GM18520 (cell line): ENCODE data around the gene PTPRG.

Experiments used
- ATAC-seq: cut with Tn5 transposase; IDR thresholded peaks from one replicate; pipeline ENCODE4 v1.9.1; 2021; ENCODE audit not compliant: unreplicated experiment

PTPRG gene

DNA sequence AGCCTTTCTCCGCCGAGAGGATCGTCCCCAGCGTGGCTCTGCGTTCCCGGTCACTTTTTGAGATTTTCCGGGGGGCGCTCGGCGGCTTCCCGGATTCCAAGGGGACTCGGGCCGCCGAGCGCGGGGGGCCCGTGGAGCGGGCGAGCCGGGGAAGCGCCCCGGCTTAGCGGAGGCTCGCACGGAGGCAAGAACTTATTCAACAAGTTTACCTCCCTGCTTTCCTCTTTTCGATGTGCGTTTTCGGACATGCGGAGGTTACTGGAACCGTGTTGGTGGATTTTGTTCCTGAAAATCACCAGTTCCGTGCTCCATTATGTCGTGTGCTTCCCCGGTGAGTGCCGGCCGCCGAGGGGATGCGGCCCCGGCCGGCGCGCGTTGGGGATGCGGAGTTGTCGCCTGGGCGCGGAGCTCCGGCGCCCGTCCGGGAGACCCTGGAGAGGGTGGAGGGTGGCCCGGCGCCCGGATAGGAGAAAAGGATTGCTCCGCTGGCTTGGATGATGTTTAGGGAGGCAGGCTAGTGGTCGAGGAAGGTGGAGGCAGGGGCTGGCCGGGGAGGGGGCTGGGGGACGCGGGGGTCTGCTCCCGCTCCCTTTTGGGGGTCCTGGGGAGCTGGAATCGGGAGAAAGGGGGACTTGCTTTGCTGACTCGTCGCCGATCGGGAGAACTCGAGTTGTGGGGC is 810 bp downstream of the PTPRG start:
- no peak for ATAC-seq

DNA sequence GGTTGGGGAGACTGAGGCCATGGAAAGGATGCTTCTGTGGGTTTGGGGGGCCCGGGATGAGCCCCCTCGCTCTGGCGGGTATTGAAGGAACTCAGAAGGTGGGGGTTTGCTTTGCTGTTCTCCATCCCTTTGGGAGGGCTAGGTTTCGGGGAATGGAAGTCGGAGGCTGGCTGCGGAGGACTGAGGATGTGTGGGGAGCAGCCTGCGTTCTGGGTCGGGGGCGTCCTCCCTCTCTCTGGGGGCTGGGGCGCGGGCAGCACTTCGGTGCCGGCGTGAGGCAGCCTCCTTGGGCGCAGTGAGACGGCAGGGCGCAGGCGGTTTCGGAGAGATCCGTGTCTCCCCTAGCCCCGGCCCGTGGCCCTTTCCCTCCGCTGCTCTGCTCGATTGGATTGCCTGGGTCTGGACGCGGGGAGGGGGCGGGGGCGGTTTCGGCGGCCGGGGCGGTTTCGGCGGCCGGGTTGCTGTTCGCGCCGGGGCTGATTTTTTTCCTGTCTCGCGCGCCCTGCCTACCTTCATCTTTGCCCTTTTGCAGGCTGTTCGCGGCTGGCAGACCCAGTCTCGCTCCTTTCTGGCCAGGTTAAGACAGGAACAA is 1.4 kb downstream of the PTPRG start:
- ATAC-seq, result no peak

DNA sequence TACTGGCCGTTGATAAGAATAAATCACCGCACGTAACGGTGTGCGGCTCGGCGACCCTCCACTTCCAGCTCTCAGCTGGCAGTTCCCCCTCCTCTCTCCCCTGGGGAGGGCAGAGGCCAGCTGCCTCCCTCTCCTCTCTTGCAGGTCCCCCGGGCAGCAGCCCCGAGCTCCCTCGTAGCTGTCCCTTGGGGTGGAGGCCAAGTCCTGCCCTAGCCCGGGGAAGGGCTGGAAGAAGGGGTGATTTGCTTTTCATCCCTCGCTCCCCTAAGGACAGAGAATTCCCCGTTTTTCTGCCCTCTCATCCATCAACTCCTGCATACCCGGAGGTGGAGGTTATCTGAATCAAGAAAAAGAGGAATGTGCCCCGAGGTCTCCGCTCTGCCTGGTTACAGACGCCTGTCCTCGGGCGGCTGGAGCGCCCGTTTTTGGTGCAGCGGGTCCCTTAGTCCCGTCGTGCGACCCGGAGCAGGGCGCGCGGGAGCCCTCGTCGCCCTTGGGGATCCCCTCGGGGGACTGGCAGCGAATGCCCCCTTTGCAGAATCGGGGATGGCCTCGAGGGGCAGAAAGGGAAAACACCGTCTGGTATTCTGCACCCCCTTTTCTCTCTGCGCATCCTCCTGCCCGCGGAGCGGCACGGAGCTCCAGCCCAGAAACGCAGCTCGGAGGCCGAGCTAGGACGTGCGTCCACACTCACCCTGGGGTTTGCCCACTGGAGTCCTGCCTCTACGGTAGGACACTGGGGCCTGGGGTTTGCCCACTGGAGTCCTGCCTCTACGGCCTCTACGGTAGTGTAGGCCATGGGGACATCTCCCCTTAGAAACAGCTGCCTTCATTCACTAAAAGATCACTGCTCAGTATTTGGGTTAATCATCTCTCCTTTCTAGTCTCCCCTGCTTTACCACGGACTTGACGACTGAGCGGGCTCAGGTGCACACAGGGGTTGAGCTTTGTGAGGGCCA is 2.2 kb downstream of the PTPRG start:
- no peak for ATAC-seq

DNA sequence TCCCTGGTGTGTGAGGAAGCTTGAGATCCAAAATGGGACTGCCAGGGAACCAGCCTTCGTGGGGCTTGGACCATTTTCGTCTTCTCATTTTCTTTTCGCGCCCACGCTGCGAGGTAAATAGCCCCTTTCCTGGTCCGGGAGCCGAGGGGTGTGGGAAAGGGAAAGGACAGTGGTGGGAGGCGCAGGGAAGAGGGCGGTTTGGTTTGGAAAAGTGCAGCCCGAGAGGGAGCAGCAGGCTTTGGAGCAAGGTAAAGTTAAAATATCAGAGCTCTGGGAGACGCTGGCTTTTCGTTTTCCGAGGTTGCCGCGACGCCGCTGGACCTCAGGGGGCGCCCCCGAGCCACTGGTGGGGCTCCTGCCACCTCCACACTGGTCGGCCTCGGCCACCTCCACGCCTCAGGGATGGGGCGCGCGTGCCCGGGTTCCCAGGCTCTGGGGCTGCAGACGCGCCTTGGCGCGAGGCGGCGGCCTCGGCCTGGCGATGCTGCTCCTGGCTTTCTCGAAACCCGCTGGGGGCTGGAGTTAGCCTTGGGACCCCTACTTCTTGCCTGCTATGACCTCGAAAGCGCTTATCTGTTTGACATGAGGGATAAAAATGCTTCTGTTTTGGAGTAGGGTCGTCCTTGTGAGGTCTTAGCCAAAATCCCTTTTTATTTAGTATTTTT is 3.2 kb downstream of the PTPRG start:
- no peak for ATAC-seq

DNA sequence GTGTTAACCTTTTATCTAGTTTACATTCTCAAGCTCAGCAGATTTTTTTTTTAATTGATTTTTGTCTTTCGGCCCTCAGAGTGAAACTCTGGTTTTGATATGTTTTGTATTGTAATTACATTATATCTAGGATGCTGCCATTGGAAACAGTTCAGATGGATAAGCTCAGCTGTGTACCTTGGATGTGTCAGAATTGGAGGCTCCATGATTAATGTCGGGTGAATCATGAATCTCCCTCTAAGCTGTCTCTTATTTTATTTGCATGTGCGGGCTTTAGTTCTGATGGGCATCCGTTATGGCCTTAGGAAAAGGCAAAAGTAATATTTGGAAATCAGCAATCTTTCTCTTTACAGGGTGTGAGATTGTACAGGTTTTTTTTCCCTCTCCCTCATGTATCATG is 4.2 kb downstream of the PTPRG start:
- ATAC-seq, result no peak

DNA sequence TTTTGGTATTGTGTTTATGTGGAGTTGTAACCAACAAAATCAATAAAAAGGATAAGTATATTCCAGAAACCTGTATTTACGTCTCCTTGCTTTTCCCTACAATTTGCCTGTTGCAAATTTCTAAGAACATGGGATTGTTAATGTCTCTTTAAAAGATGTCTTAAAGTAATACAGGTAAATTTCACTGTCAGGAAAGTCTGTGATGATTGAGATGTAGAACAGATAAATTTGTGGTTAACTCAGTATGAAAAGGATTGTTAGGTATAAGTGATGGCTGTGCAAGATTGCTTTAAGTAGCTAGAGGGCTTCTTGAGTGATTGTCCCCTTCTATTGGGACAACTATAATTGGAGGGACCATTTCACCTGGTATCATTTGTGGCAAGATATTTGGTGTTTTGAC is 6.8 kb downstream of the PTPRG start:
- no peak for ATAC-seq

DNA sequence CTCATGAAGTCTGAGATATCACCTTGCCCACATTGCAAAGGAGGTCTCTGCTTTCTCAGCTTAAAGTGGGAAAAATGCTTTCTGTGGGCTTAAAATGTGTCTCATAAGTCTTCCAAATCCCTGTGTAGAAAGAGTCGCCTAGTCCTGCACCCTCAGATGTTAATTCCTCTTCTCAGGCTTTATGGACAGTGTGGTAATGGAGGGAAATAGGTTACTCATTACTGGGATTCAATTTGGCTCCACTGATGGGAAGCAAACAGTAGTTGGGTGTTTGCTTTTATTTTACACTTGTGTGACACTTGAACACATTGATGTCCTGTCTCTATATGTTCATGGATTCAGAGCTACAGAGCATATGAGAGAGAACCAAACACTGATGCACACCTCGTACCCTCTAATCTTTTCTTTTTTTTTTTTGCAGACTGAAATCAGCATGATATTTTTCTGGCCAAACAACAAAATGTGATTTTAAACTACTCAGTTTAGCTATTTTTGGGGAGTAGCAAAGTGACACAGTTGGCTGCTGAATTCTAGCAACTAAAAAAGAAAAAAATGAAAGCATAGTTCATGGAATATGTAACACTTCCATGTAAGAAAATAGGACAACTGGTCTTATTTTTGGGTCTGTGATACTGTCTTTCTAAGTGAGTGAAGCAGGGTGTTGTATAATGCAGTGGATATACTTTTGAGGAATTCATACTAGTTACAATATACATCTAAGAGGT is 8.6 kb downstream of the PTPRG start:
- ATAC-seq, result no peak

DNA sequence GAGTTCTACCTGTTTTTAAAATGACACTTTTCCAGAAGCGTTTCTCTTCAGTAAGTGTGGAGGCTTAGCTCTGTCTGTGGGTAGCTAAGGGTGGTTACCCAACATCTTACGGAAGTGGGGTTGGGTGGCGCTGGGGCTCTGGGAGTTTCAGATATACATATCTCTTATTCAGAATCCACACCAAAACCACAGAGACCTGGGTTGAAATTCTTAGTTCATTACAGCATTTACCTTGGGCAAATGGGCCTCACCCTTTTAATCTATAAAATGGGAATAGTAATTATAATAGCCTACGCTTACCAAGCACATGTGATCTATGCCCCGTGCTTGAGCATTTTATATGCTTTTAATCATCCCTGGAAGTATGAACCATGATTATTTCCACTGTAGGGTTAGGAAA is 9.4 kb downstream of the PTPRG start:
- no peak for ATAC-seq

DNA sequence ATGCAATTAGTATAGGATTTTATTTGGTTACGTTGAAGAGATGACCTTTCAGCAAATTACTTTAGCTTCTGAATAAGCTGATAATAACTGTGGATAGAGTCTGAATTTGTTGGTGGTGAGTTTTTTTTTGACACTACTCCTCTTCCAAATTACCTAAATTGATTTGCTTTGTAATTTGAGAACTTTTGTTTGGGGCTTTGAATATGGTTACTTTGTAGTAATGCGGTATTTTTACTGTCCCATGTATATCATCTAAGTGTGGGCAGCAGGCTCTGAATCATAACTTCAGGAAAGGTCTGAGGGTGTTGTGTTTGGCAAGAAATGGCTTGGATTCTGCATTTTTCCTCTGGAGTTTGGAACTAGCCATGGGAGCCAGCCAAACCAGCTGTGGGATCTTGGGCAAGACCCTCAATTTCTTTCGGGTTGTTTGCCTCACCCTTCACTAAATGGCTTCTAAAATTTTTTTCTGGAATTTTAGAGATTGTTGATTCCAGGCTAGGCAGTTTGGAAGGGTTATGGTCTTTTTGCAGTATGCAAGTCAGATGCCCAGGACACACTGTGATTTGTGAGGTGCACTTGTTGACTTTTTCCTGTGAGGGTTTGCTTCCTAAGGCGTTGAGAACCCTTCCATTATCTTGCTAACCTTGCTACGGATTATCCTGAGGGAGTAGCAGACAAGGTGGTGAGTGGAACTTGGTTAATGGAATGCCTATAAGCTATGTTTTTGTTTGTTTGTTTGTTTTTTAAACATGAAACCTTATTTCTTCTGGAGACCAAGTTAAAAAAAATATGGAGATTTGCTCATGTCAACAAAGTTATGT is 10.4 kb downstream of the PTPRG start:
- ATAC-seq, result no peak

DNA sequence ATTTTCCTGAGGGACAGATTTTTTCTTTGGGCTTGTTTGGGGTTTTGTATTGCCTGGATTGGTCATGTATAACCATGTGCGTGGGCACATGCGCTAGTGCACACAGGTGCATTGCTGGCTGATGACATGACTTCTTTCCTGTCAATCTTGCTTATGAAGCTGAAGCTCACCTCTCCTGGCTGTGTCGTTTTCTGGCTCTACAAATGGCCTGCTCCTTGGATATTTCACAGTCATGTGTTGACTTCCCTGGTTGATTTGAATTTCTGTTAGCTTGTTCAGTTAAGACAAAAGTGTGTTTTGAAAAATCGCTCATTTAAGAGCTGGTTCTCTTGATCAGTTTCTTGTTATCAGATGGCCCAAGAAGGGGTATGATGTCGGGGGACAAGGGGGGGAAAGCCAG is 11.5 kb downstream of the PTPRG start:
- ATAC-seq, result no peak

DNA sequence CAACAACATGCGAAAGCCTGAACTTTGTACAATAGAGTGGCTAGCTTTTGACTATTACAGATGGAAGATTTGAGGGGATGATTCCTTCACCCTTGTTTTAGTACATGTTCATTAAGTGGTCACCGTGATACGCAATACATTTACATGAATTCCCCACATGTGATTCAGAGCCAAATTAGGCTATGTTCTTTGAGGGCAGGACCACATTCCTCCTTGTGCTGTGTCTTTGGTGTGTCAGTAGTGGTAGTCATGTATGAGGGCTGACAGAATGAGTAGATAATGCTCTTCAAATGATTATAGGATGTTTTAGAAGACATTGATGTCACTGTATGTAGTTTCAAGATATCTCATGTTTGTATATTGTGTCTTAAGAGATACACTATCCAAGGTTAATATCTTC is 12.1 kb downstream of the PTPRG start:
- no peak for ATAC-seq

DNA sequence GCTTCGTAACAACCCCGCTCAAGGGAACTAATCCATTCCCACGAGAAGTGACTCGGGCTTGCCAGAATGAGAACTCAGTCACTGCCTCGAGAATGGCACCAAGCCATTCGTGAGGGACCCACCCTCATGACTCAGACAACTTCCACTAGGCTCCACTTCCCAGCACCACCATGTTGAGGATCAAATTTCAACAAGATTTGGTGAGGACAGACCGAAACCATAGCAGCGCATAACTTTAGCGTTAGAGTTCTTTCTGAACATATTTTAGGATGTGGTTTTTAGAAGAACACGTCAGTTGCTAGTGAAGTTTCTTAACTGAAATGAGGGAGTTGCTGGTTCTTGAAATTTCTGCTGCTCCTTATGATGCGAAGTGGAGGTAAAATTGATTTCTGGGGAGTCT is 13.5 kb downstream of the PTPRG start:
- no peak for ATAC-seq

DNA sequence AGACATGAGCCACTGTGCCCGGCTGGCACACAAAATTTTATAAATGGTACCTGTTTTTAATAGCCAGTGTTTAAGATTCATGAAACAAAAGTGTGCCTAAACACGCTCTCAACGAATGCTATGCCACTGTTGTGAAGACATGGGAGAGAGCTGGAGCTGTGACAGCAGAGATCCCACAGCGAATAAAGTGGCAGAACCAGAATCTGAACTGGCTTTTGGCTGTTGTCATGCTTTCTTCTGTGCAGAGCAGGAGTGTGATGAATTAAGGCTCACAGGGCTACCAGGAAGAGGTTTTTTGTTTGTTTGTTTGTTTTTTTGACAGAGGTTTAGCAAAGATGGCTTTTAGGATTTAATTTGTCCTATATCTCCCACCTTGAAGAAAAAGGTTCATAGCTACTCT is 14.5 kb downstream of the PTPRG start:
- no peak for ATAC-seq

DNA sequence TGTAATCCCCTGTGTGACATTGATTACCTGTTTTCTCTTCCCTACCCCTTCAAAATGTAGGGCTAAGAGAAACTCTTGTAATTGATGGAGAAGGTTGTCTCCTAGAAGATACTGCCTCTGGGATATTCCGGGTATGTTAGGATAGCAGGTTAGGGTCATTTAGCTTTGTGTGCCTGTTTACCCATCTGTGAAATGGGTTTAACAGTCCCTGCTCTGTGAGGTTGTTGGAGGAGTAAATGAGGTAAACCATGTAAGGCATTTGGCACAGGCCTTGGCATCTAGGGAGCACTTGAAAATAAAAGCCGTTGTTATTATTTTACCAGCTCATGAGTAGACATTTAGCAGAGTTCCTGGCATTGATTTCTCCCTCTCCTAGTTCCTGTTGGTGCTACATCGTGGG is 16.4 kb downstream of the PTPRG start:
- no peak for ATAC-seq

DNA sequence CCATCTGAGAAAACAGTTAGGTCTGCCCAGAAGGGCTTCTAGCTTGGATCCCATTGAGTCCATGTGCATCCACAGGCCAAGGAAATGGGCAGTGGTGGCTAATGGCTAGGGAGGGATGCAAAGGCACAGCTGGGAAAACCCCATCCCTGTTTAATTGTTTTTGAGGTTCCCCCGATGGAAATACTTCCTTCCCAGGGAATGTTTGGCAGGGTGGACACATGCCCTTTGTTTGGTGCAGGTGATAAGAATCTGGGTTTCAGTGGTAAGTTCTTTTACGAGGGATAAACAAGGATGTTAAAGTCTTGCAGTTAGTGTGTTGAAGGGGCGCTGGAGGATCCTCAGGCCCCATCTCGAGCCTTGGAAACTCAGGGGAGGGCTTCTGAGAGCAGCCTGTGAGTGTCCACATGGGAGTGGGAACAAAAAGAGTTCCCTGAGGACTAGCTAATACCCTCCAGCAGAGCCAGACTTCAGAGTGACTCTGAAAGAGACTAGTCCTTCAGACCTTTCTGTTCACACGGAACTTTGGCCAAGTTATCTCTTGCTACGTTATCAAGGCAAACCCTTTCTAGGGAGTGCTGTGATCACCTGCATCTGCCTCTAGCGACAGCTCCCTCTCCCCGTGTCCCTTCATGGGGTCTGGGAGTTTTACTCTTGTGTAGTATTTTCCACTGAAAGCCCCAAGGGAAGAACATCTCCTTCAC is 17.4 kb downstream of the PTPRG start:
- ATAC-seq, result no peak

DNA sequence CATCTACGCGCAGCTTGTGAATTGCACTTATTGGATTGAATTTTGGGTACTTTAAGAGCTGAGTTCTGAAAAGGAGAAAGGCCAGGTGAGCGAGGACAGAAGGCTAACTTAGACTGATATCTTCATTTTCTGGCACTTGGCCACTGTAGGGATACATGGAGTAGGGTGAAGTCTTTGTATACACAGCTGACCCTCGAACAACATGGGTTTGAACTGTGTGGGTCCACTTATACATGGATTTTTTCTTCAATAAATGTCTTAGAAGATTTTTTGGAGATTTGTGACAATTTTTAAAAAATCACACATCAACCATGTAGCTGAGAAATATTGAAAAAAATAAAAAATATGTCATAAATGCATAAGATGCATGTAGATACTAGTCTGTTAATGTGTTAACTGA is 18.3 kb downstream of the PTPRG start:
- no peak for ATAC-seq

DNA sequence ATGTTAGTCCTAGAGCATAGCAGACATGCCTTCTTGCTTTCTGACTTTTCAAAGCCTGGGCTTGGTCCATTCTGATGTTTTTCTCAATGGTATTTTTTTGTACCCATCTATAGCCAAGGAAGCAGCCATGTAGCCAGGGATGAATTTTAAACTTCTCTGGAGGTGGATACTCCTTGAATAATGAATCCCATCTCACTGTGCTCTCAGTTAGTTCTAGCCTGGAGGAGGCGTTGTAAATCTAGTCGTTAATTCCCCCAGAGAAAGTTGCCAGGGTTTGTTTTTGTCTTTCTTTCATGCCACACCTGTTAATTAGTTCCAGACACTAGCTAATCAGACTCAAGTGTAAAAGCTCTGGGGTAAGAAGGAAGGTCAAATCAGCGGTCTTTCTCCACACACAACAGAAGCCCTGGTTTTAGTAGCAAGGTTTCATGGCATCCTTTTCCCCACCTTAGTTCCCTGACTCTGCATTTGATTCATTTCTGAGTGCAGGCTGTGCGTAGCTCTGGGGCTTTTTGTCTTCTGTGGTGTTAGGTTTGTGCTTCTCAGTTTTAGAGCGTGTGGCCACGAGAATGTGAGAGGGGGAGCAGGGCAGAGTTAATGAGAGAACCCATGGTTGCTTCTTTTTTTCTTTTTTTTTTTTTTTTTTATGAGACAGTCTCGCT is 19.7 kb downstream of the PTPRG start:
- no peak for ATAC-seq

DNA sequence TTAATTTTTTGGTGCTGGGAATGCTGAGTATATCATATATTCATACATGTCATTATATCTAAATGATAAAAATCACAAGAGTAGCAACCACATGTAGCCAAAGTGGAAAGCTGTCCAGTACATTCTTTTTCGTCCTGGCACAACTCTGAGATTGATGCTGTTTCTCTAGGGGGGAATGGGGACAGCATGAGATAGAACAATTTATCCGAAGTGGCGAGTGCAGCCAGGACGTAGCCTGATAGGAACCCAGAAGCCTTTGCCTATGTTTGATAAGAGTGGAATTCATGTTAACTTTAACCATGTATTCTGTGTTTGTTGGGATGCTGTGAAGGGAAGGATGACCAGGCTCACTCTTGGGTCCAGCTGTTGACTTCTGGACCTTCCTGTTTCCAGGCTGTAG is 20.9 kb downstream of the PTPRG start:
- ATAC-seq, result no peak

DNA sequence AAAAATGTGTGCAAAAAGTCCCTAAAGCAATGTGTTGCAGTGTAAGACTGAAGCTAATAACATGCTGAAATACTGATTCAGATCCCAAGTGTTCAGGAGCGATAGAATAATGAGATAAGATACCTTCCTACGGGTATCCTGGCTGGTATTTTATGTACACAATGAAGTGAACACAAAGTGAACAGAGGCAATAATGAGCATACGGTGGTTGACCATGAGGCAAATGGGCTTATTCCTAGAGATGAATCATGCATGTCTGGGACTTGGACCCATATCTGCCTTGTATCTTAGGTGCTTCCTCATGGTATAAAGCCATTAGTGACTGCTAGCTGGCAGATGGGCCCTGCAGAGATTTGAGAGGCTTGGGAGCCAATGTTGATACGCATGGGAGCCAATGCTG is 21.5 kb downstream of the PTPRG start:
- no peak for ATAC-seq
